GM19324 (cell line): Measurements from ENCODE around the gene CDX2.
"Not testable (repeated sequence)": the region's sequence is repeated elsewhere in the genome, so short reads cannot be mapped to it uniquely, and the experiment has no call there.

Source experiments
- ATAC-seq: cut with Tn5 transposase; IDR thresholded peaks from one replicate; pipeline ENCODE4 v1.9.1; 2021; ENCODE audit warnings: mild to moderate bottlenecking, moderate library complexity; ENCODE audit not compliant: unreplicated experiment, low FRiP score

Gene CDX2, protein sequence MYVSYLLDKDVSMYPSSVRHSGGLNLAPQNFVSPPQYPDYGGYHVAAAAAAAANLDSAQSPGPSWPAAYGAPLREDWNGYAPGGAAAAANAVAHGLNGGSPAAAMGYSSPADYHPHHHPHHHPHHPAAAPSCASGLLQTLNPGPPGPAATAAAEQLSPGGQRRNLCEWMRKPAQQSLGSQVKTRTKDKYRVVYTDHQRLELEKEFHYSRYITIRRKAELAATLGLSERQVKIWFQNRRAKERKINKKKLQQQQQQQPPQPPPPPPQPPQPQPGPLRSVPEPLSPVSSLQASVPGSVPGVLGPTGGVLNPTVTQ

DNA sequence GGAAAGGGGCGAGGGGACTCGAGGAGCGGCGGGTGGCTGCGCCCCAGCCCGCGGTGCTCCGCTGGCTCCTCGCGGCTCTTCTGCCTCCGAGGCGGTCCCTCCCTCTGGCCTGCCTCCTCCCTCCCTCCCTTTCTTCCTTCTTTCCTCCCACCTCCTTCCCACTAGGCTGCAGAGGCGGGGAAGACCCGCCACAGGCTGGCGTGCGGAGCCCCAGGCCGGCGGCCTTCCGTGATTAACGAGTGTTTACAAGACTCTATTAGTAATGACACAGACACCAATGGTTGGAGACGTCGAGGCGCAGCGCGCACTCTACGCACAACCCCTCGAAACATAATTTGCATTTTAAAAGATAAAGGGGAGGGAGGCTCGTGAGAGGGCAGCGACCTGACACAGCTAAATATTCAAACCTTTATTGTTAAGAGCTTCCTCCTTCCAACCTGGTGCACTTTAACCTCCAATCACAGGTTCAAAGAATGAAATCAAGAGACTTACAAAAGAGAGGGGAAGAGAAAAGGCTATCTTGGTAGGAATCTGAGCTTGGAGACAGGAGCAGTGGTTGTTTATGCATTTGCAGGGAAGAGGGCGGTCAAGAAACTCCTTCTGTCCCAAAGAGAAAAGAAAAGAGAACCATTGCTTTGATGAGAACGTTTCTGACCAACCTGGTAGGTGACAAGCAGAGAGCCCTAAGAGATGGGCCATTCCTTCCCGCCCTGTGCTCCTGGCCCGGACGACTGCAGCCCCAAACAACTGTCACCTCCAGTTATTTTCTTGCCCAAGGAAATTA lies at the start of gene CDX2:
Gene CDX2 (minus strand): TSS at position 234 of the 784 bp plus-strand sequence. CDS start 309 bp downstream, outside the sequence.
- ATAC-seq: no peak

DNA sequence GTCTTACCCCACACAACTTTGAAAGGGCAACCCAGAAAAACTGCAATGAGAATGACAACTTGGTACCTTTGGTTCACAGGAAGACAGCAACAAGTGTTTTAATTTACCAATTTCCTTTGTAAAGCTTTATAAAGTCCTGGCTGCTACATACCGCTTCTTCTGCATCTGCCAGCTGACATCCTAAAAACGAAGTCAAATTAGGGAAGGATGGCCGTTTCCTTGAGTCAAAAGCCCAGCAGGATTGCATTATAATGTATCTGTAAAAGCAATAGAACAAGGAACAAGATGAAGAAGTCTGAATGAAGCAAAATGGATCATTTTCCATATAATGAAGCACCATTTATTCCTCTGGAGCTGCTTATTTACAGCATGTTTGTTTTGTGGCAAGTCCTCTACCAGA lies 45.2 kb upstream of the CDX2 start:
- ATAC-seq: no peak

DNA sequence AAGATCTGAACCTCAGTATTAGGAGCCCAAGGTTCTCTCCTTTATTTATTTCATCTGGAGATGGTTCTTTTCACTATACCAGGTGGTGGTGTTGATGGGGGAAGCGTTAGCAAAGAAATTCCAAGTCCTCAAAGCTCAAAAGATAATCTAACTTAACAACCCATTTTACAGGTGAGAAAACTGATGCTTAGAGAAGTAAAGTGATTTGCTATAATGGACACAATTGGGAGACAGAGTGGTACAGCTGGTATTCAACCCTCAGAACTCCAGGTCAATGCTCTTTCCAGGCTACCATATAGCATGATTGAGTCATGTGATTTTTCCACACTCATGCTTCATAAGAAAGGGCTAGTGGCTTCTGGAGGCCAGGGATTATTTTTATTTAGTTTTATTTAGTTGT lies 44.4 kb upstream of the CDX2 start:
- no peak for ATAC-seq

DNA sequence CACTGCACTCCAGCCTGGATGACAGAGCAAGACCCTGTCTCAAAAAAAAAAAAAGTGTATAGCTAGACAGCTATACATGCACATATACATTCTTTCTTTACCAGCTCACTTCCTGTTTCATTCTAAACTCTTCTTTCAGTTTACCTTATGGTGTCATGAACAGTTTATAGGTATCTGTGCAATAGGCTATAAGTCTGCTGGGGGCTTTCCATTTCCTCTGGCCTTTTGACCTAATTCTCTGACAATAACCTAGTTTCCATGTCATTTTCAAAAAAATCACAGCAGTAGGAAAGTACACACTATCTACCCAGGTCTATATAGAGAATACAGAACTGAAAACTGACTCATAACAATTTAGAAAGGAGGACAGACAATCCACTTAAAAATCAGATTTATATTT lies 43.8 kb upstream of the CDX2 start:
- no peak for ATAC-seq

DNA sequence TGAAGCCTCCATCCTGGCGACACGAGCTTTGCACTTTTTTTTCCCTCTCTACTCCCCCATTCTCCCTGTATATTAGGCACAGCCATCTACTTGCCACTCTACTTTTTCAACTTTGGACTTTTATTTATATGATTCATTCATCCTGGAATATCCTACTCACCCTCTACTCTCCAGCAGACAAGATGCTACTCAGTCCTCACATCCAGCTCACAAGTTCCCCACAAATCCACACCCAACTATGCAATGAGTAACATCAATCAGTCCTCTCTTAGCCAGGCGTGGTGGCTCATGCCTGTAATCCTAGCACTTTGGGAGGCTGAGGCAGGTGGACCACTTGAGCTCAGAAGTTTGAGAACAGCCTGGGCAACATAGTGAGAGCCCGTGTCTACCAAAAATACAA lies 43.3 kb upstream of the CDX2 start:
- ATAC-seq: no peak

DNA sequence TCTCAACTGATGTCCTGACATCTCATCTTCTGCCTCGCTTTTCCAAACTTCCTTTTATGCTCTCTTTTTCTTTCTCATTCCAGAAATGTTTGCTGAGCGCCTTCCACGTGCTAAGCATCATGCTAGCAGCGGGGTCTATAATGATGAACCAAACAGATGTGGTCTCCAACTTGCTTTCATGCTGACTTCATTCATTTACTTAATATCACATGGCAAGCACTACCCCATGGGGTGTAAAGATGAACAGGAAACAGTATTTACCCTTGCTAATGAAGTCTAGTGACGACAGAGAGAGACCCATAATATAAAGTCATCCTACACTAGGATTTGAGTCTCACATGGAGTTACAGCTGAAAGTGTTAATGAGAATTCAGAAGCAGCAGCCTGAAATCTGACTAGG lies 40.9 kb upstream of the CDX2 start:
- no peak for ATAC-seq

DNA sequence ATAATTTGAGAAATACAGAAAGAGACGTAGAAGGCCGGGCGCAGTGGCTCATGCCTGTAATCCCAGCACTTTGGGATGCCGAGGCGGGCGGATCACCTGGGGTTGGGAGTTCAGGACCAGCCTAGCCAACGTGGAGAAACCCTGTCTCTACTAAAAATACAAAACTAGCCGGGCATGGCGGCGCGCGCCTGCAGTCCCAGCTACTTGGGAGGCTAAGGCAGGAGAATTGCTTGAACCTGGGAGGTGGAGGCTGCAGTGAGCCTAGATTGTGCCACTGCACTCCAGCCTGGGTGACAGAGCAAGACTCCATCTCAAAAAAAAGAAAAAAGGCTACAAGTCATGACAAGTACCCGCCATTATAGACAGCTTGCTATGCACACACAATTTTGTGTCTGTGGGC lies 35.9 kb upstream of the CDX2 start:
- not testable (repeated sequence) for ATAC-seq

DNA sequence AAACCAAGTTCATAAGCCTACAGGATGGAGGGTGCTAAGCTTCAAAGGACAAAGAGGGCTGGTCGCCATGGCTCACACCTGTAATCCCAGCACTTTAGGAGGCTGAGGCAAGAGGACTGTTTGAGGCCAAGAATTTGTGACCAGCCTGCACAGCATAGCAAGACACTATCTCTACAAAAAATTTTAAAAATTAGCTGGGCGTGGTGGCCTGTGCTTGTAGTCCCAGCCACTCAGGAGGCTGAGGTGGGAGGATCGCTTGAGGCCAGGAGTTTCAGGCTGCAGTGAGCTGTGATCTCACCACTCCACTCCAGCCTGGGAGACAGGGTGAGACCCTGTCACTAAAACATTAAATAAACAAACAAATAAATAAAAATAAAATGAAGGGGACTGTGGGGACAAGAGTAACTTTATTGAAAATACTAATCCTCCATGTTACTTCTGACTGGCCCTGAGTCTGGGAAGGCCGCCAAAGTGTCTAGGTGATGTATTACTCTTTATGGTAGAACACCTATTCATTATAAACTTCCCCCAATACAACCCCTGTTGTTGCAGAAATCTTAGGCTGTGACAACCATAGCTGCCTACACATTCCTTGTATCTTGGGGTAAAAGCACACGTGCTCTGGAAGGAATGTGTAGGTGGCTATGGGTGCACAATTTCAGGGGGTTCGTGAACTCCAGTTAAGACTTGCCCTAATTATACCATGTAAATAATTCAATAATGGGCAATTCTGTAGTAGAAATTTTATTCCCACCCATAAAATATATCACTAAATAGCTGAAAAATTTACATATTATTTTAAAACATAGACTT lies 34.0 kb upstream of the CDX2 start:
- ATAC-seq: no peak

DNA sequence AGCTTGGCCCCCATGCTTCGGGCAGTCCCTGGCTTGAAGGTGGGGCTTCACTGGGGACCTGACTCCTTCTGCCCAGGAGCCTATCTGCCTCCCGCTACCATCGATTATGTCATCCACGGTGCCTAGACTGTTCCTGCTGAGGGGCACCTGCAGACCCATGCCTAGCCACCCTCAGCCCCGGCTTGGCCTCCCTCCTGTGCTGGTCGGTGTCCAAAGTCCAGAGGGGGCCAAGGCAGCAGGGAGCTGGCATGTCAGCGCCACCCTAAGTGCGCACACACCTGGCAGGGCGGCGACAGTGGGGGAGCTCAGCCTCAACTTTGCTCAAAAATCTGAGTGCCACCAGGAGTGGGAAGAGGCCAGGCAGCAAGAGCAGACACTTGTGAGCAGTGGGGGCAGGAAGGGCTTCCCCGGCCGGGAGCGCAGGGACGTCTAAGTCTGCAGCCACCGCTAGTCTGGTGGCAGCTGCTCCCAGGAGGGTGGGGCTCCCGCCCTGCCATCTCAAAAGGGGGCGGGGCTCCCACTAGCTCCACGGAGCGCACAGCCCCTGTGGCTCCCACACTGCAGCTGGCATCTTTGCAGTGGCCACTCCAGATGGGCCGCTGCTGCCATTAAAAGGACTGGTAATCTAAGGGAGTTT lies 32.8 kb upstream of the CDX2 start:
- no peak for ATAC-seq

DNA sequence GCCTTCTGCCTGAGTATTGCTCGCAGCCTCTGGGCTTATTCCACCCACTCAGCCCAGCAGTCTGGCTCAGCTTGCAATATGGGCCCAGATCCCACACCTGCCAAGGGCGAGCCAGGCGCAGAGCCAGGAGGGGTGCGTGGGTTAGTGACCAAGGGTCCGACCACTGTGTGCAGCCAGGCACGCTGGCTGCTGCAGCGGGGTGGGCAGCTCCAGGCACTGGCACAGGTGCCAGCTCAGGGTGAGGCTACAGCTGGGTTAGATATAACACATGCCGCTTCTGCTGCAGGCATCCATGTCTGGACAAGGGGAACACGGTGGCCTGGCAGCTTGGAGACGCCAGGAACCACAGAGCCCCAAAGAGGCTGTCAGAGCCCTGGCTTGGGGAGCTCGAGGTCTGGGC lies 31.9 kb upstream of the CDX2 start:
- no peak for ATAC-seq

DNA sequence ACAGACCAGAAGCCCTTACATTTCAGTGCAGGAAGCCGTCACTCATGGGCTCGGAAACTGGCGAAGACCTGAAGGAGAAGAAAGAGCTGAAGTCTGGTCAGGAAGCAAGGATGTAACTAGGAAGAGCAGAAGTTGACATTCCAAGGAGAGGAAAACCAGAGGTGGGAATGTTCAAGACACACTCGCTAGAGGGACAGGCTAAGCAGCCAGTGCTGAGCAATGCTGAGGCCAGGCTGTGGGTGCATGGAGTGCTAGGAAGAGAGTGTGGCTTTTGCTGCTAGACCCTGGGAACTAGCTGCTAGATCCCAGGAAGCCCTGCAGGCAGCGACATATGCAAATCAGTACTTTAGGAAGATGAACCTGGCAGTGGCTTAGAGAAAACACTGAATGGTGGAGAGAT lies 31.5 kb upstream of the CDX2 start:
- no peak for ATAC-seq

DNA sequence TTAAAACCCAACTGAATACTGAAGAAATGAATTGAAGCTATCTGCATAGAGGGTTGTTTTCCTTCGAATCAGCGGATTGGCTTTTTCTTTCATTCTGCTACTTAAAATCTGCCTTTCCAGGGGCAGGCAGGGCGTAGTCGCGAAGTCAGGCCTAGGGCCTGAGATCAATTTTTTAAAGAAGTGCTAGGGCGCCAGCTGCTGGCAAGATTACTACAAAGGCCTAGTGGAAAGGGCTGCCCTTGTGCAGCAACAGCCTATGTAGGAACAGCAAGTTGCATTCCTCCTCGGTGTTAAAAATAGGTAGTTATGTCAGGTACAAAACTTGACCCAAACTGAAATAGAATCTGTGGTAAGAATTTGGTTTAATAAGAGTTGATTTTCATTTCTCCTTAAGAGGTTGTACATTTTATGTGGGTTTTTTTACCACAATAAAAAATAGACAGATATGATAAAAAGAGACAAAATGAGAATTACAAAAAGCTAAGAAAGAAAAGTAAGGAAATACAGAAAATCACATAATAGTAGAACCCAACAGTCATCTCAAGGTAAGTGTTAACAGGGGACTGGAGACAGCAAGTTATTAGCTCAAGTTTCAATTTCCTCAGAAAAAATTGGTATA lies 28.9 kb upstream of the CDX2 start:
- ATAC-seq: peak; percentile 46

DNA sequence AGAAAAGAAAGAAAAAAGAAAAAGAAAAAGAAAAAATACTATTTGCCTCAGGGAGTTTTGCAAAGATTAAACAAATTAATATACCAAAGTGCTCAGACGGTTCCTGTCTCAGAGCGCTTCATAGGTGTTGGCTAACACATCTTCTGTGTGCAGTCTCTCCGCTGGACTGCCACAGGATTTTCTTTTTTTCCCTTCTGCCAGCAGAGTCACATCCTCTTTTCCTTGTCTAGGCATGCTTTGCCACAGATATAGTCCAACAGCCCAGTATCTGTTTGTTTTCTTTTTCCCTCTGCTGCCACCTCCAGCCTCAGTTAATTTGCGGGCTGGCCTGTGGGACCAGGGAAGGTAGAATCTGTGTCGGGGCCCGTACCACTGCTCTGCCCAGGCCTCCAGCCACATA lies 22.8 kb upstream of the CDX2 start:
- ATAC-seq: no peak

DNA sequence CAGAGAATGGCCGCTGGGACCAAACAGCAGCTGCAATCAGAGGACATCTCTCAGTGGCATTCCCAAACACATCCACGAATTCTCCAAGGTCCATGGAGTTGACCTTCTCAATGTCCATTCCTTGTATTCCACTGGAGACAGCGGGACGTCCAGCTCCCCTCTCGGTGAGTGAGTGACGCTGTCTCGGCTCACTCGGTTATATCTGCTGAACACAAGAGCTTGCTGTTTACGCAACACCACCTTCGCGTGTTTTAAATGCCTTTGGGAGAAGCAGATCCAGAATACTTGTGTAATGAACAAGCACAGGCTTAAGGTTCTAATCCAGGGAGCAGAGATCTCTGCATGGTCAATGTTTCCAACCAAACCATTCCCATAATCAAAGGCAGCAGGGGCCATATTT lies 19.4 kb upstream of the CDX2 start, which contains the start of gene URAD:
Gene URAD (minus strand): TSS at position 174 of the 400 bp plus-strand sequence. CDS start 56 bp downstream, at position 118.
- ATAC-seq: no peak

DNA sequence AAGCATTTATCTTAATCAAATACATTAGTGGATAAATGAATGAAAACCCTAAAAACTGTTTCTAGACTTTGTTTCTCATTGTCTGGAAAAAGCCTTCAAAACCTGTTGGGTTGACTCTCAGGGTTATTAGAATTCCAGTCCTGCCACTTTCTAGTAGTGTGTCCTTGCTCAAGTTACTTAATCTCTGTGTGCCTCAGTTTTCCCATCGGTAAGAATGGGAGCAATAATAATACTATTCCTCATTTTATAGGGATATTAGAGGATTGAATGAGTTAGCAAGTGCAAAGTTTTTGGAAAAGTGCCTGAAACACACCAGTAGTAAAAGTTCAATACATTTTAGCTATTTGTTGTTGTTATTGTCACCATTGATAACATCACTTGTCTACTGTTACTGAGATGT lies 16.5 kb upstream of the CDX2 start:
- ATAC-seq: no peak

DNA sequence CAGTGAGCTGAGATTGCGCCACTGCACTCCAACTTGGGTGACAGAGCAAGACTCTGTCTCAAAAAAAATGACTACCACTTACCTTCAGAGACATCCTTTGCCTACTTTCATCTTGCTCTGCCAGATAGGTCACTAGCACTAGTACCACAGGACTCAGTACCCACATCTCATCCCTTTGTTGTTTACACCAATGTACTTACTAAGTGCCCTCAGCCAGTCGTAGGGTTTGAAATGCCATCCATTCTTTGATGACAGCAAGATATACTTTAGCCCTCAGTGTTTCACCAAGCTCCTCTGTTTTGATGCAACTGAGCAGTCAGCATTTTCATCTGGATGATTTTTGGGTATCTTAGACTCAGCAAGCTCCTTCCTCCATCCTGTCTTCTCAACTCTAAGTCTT lies 13.2 kb upstream of the CDX2 start:
- no peak for ATAC-seq

DNA sequence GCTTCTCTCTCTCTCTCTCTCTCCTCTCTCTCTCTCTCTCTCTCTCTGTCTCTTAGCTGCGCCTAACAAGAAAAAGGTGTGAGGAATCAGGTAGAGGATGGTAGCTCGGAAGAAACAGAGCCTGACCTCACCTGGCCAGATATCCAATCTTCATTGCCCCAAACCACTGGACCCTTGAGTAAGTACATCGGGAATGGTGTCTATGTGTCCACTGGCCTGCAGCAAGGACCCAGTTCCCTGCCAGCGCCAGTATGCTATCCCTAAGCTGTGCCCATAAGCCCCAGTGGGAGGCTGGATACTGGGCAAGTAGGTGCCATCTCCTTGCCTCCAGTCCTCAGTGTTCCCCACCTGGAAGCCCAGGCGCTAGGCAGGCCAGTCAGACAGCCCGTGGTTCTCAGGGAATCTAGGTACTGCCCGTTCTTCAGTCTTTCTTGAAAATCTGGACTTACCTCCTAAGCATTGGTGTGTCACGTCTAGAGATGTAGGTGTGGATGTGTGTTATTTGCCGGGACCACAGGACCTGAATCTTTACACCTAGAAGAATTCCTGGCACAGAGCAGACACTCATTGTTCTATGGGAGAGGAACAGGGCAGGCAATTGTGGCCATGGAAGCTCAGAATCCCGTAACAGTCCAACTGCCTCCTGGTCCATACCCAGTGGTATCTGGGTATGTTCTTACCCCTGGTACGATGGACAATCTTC lies 12.0 kb upstream of the CDX2 start:
- ATAC-seq: no peak

DNA sequence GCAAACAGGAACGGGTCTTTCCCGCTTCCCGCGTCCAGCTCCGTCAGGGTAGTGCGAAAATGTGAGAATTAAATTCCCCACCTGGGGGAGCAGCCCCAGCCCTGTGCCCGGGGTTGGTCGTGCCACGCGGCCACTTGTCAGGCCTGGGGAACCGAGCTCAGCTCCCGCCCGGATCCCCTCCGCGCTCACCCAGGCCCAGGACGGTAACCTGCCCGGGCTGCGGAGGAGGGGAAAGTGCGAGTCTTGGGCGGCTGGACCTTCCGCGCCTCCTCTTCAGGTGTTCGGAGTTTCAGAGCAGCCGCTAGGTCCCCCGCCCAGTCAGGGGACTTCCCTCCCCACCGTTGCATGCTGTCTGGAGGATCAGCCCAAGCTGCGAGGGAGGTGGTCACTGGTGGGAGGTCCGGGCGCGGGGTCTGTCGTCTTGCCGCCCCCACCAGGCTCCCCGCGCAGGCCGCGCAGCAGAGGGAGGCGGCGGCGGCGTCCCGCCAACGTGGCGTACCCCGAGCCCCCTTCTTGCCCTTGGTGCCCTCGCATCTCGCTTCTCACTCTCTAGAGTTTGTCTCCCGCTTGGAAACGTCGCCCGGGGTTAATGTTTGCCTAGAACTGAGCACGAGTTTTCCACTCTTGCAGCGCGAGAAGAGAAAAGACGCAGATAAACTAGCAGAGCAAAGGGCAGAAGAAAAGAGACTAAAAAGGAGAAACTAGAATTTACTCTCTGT lies 11.3 kb upstream of the CDX2 start:
- ATAC-seq: no peak

DNA sequence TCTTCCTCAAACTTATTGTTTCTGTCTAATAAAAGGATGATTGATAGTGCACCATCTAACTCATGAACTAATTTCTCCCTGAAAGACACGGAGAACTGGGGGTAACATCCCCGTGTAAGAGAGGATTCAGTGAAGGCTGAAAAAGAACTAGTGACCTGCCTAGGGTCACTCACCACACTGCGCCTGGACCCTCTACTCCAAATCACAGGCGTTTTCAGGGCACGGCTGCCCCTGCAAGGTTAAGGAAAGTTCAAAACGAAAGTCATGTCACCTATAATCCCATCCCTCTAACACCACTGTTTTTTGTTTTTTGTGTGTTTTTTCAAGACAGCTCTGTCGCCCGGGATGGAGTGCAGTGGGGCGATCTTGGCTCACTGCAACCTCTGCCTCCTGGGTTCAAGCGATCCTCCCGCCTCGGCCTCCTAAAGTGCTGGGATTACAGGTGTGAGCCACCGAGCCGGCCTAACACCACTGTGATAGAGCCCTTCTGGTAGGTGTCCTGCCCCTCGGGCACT lies 10.7 kb upstream of the CDX2 start:
- no peak for ATAC-seq
